HG03521 (cell line): Measurements from ENCODE around the gene TIMP2.
"Not testable (repeated sequence)": the region's sequence is repeated elsewhere in the genome, so short reads cannot be mapped to it uniquely, and the experiment has no call there.

Experiments used
- ATAC-seq: cut with Tn5 transposase; IDR thresholded peaks from one replicate; pipeline ENCODE4 v1.9.1; 2021; ENCODE audit warnings: mild to moderate bottlenecking, moderate library complexity; ENCODE audit not compliant: unreplicated experiment

TIMP2 gene

GRCh38 chr17:78908426-78908825 is 16.8 kb downstream of the TIMP2 start:
- ATAC-seq = no peak

GRCh38 chr17:78905541-78905940 is 19.6 kb downstream of the TIMP2 start:
- no peak for ATAC-seq

GRCh38 chr17:78905116-78905515 is 20.1 kb downstream of the TIMP2 start:
- no peak for ATAC-seq

- ATAC-seq = no peak
Observed at GRCh38 chr17:78904371-78904770, 20.8 kb downstream of the TIMP2 start.

GRCh38 chr17:78903101-78903779 is 21.9 kb downstream of the TIMP2 start, which contains the start of gene CEP295NL:
Gene CEP295NL (minus strand): TSS chr17:78903201. CDS start chr17:78901828, 1,373 bp downstream.
- ATAC-seq = no peak

GRCh38 chr17:78902231-78902630 is 23.0 kb downstream of the TIMP2 start:
- ATAC-seq = not testable (repeated sequence)

GRCh38 chr17:78901806-78902205 is 23.4 kb downstream of the TIMP2 start:
- ATAC-seq = no peak

GRCh38 chr17:78900816-78901215 is 24.4 kb downstream of the TIMP2 start:
- ATAC-seq = no peak

- no peak for ATAC-seq
Observed at GRCh38 chr17:78899361-78900260, 25.6 kb downstream of the TIMP2 start.

GRCh38 chr17:78898947-78899346 is 26.2 kb downstream of the TIMP2 start:
- ATAC-seq = no peak

- ATAC-seq = no peak
Observed at GRCh38 chr17:78898075-78898836, 26.9 kb downstream of the TIMP2 start.

GRCh38 chr17:78897664-78898047 is 27.5 kb downstream of the TIMP2 start:
- no peak for ATAC-seq

- ATAC-seq = no peak
Observed at GRCh38 chr17:78896834-78897663, 28.1 kb downstream of the TIMP2 start.

- ATAC-seq = no peak
Observed at GRCh38 chr17:78896091-78896833, 28.9 kb downstream of the TIMP2 start.

GRCh38 chr17:78895322-78895721 is 29.9 kb downstream of the TIMP2 start:
- ATAC-seq = no peak

GRCh38 chr17:78893684-78894083 is 31.5 kb downstream of the TIMP2 start:
- no peak for ATAC-seq

- ATAC-seq = no peak
Observed at GRCh38 chr17:78892936-78893379, 32.2 kb downstream of the TIMP2 start.

GRCh38 chr17:78892520-78892919 is 32.7 kb downstream of the TIMP2 start:
- no peak for ATAC-seq

- no peak for ATAC-seq
Observed at GRCh38 chr17:78892062-78892456, 33.1 kb downstream of the TIMP2 start.
